ENCODE results near the gene CDH4.

The CDH4 gene

GRCh38 chr20:61285691-61286090 is 33.6 kb downstream of the CDH4 start:
- DNase-seq = no peak

- no peak for DNase-seq
These were observed 35.7 kb downstream of the CDH4 start for GRCh38 chr20:61287583-61288275.

DNA sequence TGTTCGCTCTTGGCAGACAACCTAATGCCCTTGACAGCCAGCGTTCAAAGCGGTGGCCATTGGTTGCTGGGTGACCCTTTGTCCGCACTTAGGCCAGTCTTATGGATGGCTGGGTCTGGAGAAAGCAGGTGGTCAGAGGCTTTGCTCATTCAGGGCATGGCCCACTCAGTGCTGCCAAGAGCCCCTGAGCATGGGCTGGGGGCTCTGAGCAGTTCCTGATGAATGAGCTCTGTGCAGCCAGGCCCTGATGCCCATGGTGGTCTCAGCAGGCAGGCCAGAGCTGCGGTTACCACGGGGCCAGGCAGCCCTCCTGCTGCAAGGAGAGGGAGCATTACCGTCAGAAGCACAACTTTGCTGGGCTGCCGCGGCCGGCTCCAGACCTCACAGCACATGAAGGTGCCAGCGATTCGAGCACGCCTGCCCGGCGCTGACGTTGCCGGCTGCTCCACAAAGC is 36.3 kb downstream of the CDH4 start:
- DNase-seq = no peak

- DNase-seq = no peak
These were observed 37.1 kb downstream of the CDH4 start for GRCh38 chr20:61289166-61289565.

DNA sequence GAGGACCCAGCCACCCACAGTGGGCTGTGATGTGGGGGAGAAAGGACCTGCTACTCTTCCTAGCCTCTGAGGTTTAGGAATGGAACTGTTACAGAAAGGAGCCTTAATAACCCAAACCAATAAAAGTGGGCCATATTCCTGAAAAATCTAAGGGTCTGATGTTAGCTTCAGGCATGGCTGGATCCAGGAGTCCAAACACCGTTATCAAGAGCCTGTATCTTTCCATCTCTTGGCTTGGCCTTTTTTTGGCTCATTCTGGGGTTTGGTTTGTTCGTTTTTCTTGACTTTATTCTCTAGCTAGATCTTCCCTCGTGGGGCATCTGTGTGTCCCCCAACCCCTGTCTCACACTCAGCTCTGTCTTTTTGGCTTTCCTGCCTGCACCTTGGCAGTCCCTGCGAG is 38.7 kb downstream of the CDH4 start:
- no peak for DNase-seq

DNA sequence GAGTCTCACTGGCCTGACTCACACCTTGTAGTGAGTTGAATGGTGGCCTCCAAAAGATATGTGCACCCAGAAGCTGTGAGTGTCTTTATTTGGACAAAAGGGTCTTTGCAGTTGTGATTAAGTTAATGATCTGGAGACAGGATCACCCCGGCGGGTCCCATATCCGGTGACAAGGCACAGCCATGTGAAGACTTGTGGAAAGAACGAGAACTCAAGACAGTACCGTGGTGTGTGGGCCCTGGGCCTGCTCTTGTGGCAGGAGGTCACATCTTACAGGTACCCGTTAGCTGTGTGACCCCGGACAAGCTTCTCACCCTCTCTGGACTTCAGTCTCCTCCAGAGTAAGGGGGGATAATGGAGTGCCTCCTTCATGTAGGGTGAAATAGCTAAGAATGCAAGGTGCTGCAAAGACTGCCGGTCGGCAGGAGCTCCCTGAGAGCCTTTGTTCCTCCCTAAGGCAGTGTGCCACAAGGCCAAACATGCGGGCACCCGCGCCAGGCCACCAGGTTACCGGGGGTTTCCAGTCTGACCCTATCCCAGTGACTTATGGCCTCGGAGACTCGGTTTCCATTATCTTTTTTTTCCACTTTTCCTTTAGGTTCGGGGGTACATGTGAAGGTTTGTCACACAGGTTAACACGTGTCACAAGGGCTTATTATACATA is 39.2 kb downstream of the CDH4 start:
- no peak for DNase-seq

DNA sequence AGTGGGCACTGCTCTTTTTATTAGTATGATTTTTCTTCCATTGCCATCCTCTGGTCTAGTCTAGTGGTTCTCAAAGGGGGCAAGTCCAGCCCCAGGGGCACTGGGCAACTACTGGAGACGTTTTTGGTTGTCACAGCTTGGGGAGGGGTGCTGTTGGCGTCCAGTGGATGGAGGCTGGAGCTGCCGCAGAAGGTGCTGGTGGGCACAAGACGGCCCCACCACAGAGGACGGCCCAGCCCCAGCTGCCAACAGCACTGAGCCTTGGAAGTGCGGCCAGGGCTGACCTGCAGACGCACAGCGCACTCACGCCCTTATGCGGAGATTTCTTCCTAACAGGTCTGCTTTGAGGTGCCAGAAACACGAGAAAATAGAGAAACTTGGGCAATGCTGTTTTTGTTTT is 40.3 kb downstream of the CDH4 start:
- no peak for DNase-seq

DNA sequence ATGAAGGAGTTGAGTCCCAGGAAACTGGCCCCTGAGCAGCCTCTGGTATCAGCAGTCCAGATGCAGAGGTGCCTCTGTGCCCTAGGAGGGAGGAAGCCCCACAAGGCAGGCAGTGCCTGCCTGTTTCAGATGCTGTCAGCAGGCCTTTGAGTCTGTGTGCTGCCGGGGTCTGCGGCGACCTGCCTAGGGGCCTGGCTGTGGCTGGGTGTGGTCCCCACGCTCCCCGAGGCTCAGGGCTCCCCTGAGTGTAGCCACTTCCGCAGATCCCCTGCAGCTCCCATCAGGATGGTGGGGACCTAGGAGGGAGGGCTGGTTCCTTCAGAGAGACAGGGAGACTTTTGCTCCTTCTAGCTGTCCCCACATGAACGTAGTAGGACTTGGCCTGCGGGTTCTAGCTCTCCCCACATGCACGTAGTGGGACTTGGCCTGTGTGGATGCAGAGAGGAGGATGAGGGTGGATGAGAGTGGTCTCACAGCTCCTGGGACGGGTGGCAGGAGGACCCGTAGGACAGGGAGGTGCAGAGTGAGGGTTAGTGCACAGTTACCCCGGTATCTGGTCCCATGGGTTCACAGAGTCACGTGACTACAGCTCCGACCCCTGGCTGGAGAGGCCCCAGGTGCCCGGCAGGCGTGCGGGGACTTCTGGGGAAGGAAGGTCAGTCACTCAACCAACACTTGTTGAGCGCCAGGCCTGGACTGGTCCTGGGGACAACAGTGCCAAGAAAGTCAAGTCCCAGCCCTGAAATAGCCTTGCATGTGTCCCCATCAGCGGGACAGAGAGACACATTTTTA is 41.0 kb downstream of the CDH4 start:
- no peak for DNase-seq

DNA sequence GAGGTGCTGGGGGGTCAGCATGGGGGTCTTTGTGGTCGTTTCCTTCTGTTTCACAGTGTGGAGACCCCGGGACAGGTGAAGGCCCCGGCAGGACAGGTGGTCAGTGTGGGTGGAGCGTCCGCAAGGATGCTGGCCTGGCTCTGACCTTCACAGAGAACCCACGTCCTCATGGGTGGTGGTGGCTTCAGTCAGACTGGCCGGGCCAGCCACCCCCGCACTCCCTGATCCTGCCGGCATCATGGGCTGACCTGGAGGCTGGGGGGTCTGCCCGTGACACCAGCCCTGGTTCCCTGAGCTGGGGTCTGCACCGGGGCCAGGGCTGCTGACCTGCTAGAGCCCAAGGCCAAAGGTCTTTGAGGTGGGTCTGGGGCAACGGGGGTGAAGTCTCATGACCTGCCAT is 41.9 kb downstream of the CDH4 start:
- no peak for DNase-seq

DNA sequence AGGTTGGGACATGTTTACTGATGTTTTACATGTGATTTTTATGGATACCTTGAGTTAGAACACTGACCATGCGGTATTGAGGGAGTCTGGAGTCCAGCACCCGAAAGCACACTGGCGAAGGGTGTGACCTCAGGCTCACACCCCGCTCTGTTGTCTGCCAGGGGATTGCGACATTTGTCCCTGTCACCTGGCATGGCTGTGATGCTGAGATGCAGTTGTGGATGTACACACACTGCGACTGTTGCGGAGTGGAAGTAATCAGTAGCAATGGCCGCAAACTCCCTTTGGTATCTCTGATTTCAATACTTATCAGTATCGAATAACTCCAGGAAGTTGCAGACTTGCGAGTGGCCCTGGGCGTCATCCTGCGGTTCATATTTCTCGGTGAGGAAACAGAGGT is 43.2 kb downstream of the CDH4 start:
- DNase-seq = no peak

DNA sequence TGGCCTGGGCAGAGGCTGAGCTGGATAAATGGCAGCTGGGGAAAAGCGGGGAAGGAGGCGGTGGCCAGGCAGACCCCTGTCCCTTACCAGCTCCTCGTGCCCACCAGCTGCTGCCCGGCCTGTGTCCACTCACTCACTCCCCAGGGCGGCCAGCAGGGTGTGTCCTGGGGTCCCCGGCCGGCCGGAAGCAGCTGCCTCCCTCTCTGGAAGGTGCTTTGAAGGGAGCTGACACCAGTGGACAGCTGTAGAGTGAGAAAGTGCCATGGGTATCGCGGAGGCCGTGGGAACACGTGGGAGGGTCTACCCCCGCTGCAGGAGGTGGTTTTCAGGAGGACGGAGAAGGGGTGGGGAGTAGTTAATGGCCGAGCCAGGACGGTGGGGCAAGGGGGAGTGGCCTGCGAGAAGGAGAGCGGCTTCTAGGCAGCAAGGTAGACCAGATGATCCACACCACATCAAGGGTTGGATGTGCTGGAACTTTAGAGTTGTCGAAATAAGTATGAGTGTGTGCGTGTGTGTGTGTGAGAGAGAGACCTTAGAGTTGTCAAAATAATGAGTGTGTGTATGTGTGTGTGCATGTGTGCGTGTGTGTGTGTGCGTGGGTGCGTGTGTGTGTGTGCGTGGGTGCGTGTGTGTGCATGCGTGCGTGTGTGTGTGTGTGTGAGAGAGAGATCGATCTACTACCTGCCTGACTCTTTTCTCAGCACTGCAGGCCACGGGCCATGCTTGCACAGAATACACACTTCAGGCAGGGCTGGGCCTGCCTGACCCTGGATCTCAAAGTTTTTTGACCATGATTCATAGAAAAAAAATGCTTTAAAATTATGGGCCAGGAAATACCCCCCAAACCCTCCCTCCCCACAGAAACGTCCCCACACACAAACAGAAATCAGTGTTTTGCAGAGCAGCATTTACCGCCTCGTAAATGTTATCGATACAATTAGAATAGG is 43.9 kb downstream of the CDH4 start:
- no peak for DNase-seq

GRCh38 chr20:61296629-61297019 is 44.6 kb downstream of the CDH4 start:
- DNase-seq = no peak

DNA sequence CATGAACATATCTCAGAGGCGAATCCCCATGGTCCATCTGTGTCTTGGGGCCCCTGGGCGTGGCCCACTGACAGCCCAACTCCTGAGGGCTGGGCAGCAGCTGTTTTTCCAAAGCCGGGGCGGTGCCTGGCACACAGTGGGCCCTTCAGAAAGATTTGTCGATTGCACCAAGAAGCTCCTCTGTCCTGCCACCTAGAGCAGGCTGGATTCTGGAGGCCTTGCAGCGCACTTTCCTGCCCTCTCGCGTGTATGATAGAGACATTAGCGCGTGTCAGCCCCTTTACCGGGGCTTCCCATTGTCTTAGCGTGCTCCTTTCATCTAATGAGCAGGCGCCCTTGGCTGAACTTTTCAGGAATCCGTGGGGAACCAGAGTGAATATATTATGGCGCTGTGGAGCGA is 45.4 kb downstream of the CDH4 start:
- DNase-seq = no peak

DNA sequence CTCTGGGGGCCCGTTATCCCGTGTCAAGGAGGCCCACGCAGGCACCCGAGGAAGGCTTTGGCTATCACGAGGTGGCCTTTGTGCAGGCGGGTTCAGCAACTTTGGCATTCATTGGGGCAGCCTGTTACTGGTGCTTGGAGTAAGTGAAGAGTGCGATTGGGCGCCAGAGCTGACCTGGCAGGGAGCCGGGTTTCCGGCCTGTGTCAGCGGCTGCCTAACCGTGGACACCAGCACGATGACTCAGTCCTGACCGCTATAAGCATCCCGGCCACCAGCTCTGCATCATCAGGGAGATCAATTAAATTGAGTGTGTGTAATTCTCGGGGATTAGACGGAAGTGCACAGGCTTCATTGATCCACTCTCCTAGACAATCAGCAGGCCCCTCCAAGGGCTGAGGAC is 45.9 kb downstream of the CDH4 start:
- peak; percentile 70 for DNase-seq

DNA sequence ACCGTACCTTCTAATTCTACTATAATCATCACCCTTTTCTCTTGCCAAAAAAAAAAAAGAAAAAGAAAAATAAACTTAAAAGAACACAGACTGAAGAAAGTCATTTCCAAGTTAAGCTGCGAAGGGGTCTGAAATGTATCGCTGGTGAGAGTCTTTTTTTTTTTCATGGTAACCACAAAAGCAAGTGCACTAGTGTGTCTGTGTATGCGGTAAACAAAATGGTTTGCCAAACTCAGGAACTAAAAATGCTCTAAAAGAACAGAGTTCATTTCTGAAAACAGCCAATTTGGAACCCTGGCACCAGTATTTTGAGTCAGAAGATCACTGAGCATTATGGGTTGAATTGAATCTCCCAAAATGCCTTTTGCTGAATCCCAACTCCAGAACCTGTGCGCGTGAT is 46.6 kb downstream of the CDH4 start:
- no peak for DNase-seq

DNA sequence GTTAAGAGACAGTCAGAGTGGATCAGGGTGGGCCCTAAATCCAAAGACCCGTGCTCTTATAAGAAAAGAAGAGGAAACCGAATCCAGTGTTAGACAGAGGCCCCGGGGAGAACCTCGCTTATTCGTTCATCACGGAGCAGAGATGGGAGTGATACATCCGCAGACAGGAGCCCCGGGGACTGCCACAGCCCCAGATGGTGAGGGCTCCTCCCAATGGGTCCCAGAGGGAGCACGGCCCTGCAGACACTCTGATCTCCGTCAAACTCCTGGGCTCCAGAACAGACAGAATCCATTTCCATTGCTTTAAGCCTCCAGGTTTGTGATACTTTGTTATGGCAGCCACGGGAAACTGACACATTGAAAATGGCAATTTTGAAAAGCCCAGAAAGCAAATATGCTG is 47.0 kb downstream of the CDH4 start:
- no peak for DNase-seq

DNA sequence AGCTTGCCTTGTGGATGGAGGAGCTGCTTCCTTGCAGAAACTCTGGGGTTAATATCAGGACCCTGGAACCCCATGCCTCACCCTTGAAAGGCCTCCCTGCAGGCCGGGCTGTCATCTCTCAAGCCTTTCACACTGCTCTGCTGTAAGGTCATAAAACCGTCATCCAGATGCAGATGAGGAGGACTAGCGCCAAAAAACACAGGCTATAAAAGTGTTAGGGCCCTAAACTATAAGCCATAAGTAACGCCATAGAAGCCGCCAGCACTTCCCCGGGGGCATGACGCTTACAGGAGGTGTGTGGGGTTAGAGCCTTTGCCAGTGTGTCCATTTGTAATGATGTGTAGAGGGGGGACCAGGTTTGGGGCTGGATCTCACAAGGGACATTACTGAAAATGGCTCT is 47.6 kb downstream of the CDH4 start:
- DNase-seq = no peak

DNA sequence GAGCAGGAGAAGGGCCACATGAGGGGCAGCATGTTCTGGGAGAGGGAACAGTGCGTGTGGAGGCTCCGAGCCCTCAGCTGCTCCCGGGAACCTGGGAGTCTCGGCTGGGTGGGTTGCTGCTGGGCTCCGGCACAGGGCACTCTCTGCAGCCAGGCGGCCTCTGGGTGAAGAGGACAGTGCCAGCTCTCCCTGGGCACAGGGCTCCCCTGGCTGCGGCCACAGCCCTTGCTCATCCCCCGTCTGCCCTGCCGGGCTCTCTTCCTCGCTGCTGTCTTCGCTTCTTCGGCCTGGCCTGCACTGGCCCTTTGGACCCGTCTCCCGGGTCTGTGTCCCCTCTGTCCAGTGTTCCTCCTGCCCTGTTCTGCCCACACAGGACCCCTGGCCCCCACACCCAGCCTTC is 48.2 kb downstream of the CDH4 start:
- no peak for DNase-seq

- no peak for DNase-seq
These were observed 48.6 kb downstream of the CDH4 start for GRCh38 chr20:61300709-61301108.

- peak; percentile 64 for DNase-seq
These were observed 49.9 kb downstream of the CDH4 start for GRCh38 chr20:61301711-61302525.

GRCh38 chr20:61303217-61303616 is 51.2 kb downstream of the CDH4 start:
- no peak for DNase-seq

DNA sequence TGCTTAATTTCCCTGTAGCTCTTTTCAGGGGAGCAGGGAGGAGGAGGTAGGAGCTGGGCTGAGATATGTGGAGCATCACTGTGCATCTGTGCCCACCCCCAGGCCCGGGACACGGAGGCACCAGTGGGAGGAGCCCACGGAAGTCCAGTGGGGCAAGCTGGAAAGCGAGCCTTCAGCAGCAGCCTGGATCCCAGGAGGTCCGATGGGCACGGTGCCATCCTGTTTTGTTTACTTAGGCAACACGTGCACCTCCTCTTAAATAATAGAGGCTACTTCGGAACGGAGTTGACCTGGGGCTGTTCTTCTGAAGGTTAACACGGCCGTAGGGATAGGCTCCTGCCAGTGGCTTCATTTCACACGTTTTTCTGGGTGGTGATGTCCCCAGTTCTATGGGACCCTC is 51.6 kb downstream of the CDH4 start:
- DNase-seq = peak; percentile 52

Measured in RPMI8226 (cell line).